K562 (cell line): Measurements from ENCODE around the gene KIF3B. TPM values are rescaled to one million over a fixed set of nuclear protein-coding genes. Genes with fewer than 3 reads are reported as not detected.

Experiments
- E2F1 ChIP-seq: sonication (generic); formaldehyde crosslinking; IDR thresholded peaks from 2 replicates; pipeline ENCODE4 v1.8.1; 2023; ENCODE audit warnings: mild to moderate bottlenecking, missing genetic modification reagents, moderate library complexity
- ETV5 ChIP-seq: sonication (generic); formaldehyde crosslinking; IDR thresholded peaks from 2 replicates; pipeline ENCODE4 v1.4.0; 2020; ENCODE audit warnings: low read depth, mild to moderate bottlenecking, missing genetic modification reagents
- HOXB6 ChIP-seq: fragments of 250-450 bp; sonication (Bioruptor Pico); IDR thresholded peaks from 2 replicates; pipeline ENCODE4 v1.5.1; 2022; ENCODE audit warnings: mild to moderate bottlenecking, borderline replicate concordance
- SMAD3 ChIP-seq: fragments of 450-650 bp; formaldehyde crosslinking; conservative IDR thresholded peaks from 2 replicates; pipeline ENCODE4 v1.4.0; 2020; ENCODE audit warnings: mild to moderate bottlenecking
- ZBTB2 ChIP-seq: fragments of 450-650 bp; IDR thresholded peaks from 2 replicates; pipeline ENCODE4 v1.6.1; 2016; ENCODE audit warnings: antibody characterized with exemption
- ZNF639 ChIP-seq, 2 experiments: fragments of 200-800 bp in 1 of 2; sonication (Bioruptor generic) in 1 of 2; sonication (generic) in 1 of 2; formaldehyde crosslinking in 1 of 2; IDR thresholded peaks in 1 of 2; conservative IDR thresholded peaks in 1 of 2; 2 replicates each; pipeline versions ENCODE4 v1.5.0 to v1.6.1; 2016 to 2020; ENCODE audit warnings: missing compliant biosample characterization in 1 of 2, missing genetic modification characterization in 1 of 2, missing genetic modification reagents in 1 of 2
- polyA plus RNA-seq, 8 experiments: library from polyadenylated mRNA; depleted of rRNA in 4 of 8; stranded (reverse) in 5 of 8; unstranded in 3 of 8; fragments of >200 nt; fragmentation: Nextera tagmentation in 2 of 8; fragmentation: Illumina TruSeq in 1 of 8; extraction: Ambion mirVana in 2 of 8; extraction: Trizol in 1 of 8; gene quantifications; 2 replicates each; pipeline versions ENCODE4 v1.2.1 to v1.2.3, GENCODE V29; 2011 to 2014; ENCODE audit warnings: inconsistent platforms in 1 of 8, missing spikeins in 1 of 8
- total RNA-seq, 7 experiments: library from RNA; depleted of rRNA in 6 of 7; stranded (reverse); fragments of >200 nt in 6 of 7; fragmentation: Illumina TruSeq in 2 of 7; extraction: Trizol in 2 of 7; gene quantifications; 2 replicates each; pipeline versions ENCODE4 v1.2.1 to v1.2.3, GENCODE V29; 2011 to 2021; ENCODE audit warnings: low replicate concordance in 1 of 7

The KIF3B gene
- total and polyA plus RNA-seq, 9 of the 15 experiments (the other 6 are each of a cell fraction or from before 2014, with no cell fraction given): 2.9 to 12.3 (median 8.6) TPM

GRCh38 chr20:32368323-32368722 lies 90.9 kb downstream of the KIF3B start (continued):
- no peak for TF ChIP-seq E2F1
- no peak for TF ChIP-seq ETV5 (CRISPR knock-in tag)
- no peak for TF ChIP-seq ZBTB2
- TF ChIP-seq HOXB6 (CRISPR knock-in tag): no peak
- no peak for TF ChIP-seq ZNF639 (CRISPR knock-in tag; conservative IDR thresholded peaks at IDR 0.05 in 1 of 2, IDR thresholded peaks at IDR 0.05 in 1 of 2)
- TF ChIP-seq SMAD3 (CRISPR knock-in tag): no peak
